ENCODE data around the gene TMEM150B. TPM values are rescaled to one million over a fixed set of nuclear protein-coding genes. Genes with fewer than 3 reads are reported as not detected.

Gene TMEM150B
- total RNA-seq, 2 experiments from 2014 or later: not detected

DNA sequence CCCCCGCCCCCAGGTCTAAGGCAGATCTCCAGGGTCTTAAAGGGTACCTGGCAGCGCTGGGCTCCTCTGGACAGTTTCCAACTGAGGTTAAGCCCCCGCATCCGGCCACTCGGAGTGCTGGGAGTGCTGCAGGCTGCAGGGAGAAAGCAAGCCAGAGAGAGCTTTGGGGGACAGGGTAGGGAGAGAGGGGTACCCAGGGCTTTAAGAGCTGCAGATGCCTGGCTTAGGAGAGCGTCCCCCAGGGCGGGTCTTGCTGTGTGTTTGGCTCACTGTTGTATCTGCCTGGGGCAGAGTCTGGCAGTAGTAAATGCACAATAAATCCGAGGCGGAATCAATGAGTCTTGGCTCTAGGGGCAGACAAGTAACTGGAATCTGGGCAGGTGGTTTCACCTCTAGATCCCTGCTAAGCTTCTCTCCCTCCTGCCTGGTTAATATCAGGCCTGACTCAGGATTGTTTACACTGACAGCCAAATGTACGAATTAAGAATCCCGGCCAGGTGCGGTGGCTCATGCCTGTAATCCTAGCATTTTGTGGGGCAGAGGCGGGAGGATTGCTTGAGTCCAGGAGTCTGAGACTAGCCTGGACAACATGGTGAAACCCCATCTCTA is 30.2 kb upstream of the TMEM150B start:
- Histone ChIP-seq H2AFZ (ENCODE audit: low read length) (no peak overlapping the region), H3K4me2 (ENCODE audit: low read length) (no peak overlapping the region), H3K4me3 (ENCODE audit: low read depth, low read length, poor library complexity, severe bottlenecking) (no peak overlapping the region), H3K27ac (ENCODE audit: low read depth, low read length, poor library complexity, severe bottlenecking) (no peak overlapping the region), H3K9me2 (ENCODE audit: insufficient read depth, low read length) (no peaks in the 10 kb centered on the region), H4K20me1 (ENCODE audit: insufficient read depth, low read length) (no peaks in the 10 kb centered on the region), H3K36me3 (ENCODE audit: insufficient read depth, low read length) (no peaks in the 10 kb centered on the region), H3K4me1 (ENCODE audit: insufficient read depth, low read length, poor library complexity, severe bottlenecking) (peaks cover 12% of the 10 kb centered on the region), H3K9me3 (ENCODE audit: low read length) (no peaks in the 10 kb centered on the region), H3K79me2 (ENCODE audit: insufficient read depth, low read depth, low read length) (no peaks in the 10 kb centered on the region)
- intact Hi-C loops (cut with micrococcal nuclease; ENCODE audit: unreplicated experiment): no loop called here
- CTCF ChIA-PET (ENCODE audit: unreplicated experiment): interaction anchor here (1.1 kb wide), 1 partner anchor 33 kb away, joined by 3 read pairs; no protein-coding TSS in a partner anchor
- BruUV-seq (replicated peaks): no TSS peak
- POLR2A ChIA-PET: interaction anchor here (0.6 kb wide), 1 partner anchor 54 kb away, joined by 5 read pairs; no protein-coding TSS in a partner anchor
- DNase-seq (ENCODE audit: low spot score): no peak
- TF ChIP-seq, protein P1, sequence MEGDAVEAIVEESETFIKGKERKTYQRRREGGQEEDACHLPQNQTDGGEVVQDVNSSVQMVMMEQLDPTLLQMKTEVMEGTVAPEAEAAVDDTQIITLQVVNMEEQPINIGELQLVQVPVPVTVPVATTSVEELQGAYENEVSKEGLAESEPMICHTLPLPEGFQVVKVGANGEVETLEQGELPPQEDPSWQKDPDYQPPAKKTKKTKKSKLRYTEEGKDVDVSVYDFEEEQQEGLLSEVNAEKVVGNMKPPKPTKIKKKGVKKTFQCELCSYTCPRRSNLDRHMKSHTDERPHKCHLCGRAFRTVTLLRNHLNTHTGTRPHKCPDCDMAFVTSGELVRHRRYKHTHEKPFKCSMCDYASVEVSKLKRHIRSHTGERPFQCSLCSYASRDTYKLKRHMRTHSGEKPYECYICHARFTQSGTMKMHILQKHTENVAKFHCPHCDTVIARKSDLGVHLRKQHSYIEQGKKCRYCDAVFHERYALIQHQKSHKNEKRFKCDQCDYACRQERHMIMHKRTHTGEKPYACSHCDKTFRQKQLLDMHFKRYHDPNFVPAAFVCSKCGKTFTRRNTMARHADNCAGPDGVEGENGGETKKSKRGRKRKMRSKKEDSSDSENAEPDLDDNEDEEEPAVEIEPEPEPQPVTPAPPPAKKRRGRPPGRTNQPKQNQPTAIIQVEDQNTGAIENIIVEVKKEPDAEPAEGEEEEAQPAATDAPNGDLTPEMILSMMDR (conservative IDR thresholded peaks at IDR 0.05; ENCODE audit: low read length): no peak
- no peak for TF ChIP-seq EZH2phosphoT487 (IDR thresholded peaks at IDR 0.05; ENCODE audit: borderline replicate concordance, low read depth, low read length)

DNA sequence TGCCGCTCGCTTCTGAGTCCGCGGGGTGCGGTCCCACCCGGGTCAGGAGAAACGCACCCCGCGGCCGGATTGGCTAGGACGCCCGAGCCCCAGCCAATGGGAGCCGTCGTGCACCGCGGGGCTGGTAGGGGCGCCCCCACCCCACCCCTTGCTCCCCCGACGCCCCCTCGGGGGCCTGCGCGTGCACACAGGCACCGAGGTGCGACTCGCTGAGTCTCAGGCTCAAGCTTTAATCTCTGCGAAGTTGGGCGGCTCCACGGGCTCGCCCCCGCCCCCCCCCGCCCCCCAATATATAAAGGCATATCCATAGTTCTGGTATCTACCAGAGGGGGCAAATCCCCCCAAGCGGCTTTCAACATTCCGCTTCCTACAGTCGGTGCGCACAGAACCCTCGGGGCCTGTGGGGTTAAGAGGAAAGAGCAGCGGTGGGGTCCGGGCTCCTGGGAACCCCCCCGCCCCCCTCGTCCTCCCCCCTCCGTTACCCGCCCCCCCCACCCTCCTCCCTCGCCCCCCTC is 29.6 kb upstream of the TMEM150B start, which contains the start of gene COX6B2:
Gene COX6B2, minus strand, starts transcription at position 22 of the 515 bp plus-strand sequence. CDS start 198 bp downstream, outside the sequence.
- intact Hi-C loops (cut with micrococcal nuclease; ENCODE audit: unreplicated experiment): no loop called here
- Histone ChIP-seq H3K4me2 (ENCODE audit: low read length) (peak within 1 kb of the TSS; percentile 71), H4K20me1 (ENCODE audit: insufficient read depth, low read length) (no peaks in the 10 kb centered on the region), H3K4me3 (ENCODE audit: low read depth, low read length, poor library complexity, severe bottlenecking) (peak within 1 kb of the TSS; percentile 65), H3K27ac (ENCODE audit: low read depth, low read length, poor library complexity, severe bottlenecking) (no peak within 1 kb of the TSS), H2AFZ (ENCODE audit: low read length) (peak within 1 kb of the TSS; percentile 34; the same call in 1 of the 2 replicates), H3K36me3 (ENCODE audit: insufficient read depth, low read length) (no peaks in the 10 kb centered on the region), H3K9me3 (ENCODE audit: low read length) (no peaks in the 10 kb centered on the region), H3K9me2 (ENCODE audit: insufficient read depth, low read length) (no peaks in the 10 kb centered on the region), H3K79me2 (ENCODE audit: insufficient read depth, low read depth, low read length) (no peaks in the 10 kb centered on the region), H3K4me1 (ENCODE audit: insufficient read depth, low read length, poor library complexity, severe bottlenecking) (peaks cover 12% of the 10 kb centered on the region)
- no TSS peak for BruUV-seq (replicated peaks)
- ChIA-PET POLR2A (no interaction called here), CTCF (ENCODE audit: unreplicated experiment) (no interaction called here)
- DNase-seq (ENCODE audit: low spot score): no peak
- TF ChIP-seq, protein P1 (conservative IDR thresholded peaks at IDR 0.05; ENCODE audit: low read length): no peak
- no peak for TF ChIP-seq EZH2phosphoT487 (IDR thresholded peaks at IDR 0.05; ENCODE audit: borderline replicate concordance, low read depth, low read length)
